Uterus (tissue), 2 donors: ENCODE data around the gene TFRC.

Experiments used
- CTCF ChIP-seq, 4 experiments: fragments of 200-600 bp in 2 of 4; fragments of 450-650 bp in 2 of 4; sonication (generic) in 2 of 4; IDR thresholded peaks; one replicate each; pipeline ENCODE4 v1.5.1; 2016 to 2019; ENCODE audit warnings: antibody characterized with exemption in 4 of 4, mild to moderate bottlenecking in 2 of 4, moderate library complexity in 1 of 4
- POLR2A ChIP-seq, 2 donors: fragments of 450-650 bp; IDR thresholded peaks; one replicate each; pipeline ENCODE4 v1.6.1; 2016; ENCODE audit warnings: antibody characterized with exemption in 2 of 2, mild to moderate bottlenecking in 1 of 2, moderate library complexity in 1 of 2

- TF ChIP-seq CTCF (IDR thresholded peaks at IDR 0.05) (no peak), POLR2A (IDR thresholded peaks at IDR 0.05) (no peak)
Measured at GRCh38 chr3:196108075-196108743, 26.3 kb upstream of the TFRC start.
